Epidermal melanocyte (primary cell): ENCODE results near the gene VSIR.

Experiments used
- DNase-seq: peaks from one replicate; pipeline ENCODE4 v3.0.0; 2011; ENCODE audit warnings: low spot score; ENCODE audit not compliant: insufficient read length

Gene VSIR

DNA sequence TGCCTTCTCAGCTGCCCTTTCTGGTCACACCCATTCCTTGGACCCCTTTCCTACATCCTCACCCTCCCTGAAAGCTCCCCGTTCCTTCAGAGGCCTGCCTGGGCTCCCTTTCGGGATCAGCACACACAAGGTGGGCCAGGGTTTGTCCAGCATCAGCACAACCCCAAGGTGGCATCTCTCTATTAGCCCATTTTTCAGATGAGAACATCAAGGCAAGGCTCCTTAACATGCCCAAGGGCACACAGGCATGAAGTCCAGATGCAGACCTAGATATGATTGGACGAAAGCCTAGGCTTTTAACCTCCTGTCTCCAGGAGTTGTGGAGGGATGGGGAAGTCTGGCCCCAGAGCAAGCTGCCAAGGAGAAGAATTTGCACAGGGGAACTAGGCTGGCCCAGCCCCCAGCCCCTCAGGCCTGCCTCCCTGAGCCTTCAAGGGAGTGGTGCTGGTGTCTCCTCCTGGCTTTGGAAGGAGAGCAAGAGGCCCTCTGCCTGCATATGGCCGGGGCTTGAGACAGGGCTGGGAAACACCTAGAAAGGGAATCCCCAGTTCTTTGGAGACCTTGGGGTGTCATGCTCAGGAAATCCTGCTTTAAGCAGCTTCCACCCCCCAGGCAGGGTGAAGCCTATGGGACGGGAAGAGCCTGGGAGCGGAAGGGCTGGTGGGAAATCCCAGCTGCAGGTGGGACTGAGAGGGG lies 9.0 kb upstream of the VSIR start:
- DNase-seq: no peak

DNA sequence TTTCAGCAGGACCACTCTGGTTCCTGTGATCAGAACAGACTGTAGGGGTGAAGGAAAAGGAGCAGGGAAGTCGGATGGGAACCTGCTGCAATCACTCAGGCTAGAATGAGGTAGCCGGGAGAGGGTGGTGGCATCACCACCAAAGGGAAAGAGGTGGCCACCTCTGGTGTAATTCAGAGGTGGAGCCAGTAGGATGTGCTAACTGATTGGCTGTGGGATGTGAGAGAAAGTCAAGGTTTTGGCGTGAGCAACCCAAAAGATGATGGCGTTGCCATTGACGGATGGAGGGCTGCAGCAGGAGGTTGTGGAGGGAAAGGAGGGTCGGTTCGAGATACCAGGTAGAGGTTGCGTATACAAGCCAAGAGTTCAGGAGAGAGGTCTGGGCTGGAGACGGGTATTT lies 7.4 kb upstream of the VSIR start:
- no peak for DNase-seq

DNA sequence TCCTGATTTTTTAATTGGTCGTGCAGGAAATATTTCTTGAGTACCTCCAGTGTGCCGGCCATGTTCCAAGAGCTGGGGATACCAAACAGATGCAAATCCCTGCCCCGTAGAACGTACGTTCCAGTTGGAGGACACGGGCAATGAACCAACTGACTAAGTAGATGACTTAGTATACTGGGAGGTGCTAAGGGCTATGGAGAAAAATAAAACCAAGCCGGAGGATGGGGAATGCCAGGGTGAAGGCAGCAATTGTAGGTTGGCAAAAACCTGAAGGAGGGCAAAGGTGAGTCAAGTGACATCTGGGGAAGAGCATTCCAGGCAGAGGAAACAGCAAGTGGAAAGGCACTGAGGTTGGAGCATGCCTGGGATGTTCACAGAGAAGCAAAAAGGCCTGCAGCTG lies 6.8 kb upstream of the VSIR start:
- no peak for DNase-seq

DNA sequence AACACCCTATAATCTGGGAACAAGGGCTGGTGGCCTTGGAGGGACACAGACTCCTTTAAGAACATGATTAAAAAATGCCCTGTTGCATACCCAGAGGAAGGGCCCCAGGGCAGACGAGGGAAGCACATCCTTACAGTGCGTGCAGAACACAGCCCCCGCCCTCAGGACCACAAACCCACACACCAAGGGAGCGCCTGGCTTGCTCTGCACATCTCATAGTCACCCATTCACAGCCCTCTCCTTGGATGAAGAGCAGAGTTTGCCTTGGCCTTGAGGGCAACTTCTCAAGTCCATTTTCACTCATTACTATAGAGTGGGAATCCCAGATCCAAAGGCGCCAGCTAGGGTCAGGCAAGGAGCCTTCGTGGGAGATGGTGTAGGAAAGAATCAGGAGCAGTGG lies 6.3 kb upstream of the VSIR start:
- DNase-seq: no peak

DNA sequence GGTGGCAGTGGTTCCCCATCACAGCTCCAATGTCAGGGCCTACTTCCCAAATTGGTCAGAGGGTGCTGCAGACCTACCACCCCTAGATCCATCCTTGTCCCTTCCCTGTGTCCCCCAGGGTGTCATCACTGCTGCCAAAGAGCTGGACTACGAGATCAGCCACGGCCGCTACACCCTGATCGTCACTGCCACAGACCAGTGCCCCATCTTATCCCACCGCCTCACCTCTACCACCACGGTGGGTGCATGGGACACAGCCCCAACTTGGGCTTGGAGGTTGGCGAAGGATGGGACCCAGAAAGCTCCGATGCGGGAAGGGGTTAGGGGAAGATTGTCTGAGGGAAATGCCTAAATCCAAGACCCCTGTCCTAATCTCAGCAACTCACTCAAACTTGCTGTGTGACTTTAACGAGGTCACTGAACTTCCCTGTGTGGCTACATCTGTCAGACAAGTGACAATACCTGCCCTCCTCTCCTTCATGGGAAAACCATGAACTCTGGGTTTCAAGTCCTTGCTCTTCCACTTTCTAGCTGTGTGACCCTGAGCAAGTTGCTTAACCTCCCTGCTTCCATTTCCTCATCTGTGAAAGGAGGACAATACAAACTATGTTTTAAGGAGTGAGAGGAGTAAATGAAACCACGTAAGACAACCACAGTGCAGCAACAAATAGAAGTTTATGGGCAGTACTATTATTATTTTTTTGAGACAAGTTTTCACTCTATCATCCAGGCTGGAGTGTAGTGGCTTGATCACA lies 4.9 kb upstream of the VSIR start:
- no peak for DNase-seq

DNA sequence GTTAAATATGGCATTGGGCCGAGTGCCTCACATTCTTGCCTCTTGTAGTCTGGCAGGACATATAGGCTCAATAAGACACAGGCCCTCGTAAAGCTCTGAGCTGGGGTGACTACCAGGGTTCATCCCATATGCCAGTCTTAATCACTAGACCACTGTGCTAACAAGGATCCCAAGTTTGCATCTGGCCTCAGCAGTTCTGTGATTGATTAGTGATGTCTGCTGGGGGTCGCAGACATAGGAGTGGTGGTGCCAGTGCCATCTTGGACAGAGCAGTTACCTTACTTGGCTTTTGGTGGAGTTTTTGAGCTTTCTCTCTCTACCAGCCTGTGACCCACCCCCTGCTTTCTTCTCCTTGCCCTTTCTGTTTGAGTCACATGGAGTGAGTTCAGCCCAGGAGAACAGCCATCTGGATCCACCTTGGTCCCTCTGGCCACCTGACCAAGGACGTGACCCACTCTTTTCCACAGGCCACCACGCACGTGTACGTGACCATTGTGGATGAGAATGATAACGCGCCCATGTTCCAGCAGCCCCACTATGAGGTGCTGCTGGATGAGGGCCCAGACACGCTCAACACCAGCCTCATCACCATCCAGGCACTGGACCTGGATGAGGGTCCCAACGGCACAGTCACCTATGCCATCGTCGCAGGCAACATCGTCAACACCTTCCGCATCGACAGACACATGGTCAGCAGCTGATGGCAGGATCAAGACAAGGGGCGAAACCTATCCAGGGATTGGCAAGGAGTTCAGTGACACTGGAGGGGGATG lies 4.1 kb upstream of the VSIR start:
- no peak for DNase-seq

DNA sequence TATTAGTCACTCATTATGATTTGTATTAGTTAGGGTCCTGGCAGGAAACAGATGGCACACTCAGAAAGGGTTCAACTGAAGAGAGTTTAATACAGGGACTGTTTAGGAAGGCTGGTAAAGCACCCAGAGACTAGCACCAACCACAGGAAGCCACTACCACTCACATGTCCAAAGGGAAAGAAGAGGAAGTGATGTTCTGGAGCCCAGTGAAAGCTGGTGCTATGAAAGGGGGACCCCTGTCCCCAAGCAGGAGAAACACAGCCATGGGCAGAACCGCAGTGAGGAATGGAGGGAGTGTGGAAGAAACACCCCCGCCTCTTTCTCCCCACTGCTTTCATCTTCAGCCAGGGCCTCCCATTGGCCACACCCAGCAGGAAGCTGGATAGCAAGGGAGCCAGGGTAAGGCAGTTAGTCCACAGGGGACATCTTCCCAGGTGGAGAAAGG lies 3.2 kb upstream of the VSIR start:
- no peak for DNase-seq

DNA sequence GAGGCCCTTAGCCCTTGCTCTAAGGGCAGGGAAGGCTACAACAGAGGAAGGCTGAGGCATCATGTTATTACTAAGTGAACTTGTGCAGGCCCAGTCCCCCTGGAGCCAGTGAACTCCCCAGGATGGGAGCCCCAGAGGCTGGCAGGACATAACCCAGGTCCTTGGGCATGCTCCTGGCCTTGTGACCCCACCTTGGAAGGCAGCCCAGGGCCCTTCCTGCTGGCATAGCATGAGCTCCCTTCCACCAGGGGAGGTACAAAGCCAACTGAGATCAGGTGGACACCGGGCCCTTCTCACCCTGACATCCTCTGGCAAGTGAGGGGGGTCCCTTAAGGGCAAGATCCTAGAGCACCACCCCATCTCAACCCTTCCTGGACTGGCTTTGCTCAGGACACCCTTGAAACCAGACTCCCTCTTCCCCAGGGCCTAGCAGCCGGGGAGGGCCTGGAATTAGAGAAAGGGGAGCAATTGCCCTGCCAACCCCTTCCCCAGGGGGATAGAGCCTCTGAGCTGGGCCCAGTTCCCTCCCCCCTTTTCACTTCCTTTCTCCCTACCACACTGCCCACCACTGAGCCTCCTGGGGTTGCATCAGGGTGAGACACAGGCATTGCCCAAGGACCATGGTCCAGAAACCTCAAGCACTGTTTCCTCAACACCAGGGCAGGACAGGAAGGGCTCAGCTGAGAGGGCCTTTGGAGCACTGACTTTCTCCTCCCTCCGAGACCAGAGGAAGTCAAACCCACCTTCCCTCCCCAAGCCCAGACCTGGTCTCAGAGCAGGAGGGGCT lies 1.8 kb upstream of the VSIR start:
- no peak for DNase-seq

DNA sequence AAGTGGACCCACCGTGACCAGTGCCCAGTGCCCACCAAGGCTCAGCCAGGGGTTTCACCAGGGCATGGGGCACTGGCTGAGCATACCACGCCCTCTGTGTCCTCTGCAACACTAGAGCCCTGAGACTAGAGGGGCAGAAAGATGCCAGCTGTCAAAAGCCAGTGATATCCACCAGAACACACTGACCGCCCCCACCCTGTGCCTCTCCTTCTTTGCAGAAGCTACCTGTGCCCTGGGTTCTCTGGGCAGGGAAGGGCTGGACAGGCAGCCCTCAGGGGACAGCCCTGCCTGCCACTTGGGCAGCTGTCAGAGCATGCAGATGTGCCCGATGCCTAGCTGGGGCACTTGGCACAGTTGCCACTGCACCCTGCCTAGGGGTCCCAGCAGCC lies 494 bp downstream of the VSIR start:
- no peak for DNase-seq

DNA sequence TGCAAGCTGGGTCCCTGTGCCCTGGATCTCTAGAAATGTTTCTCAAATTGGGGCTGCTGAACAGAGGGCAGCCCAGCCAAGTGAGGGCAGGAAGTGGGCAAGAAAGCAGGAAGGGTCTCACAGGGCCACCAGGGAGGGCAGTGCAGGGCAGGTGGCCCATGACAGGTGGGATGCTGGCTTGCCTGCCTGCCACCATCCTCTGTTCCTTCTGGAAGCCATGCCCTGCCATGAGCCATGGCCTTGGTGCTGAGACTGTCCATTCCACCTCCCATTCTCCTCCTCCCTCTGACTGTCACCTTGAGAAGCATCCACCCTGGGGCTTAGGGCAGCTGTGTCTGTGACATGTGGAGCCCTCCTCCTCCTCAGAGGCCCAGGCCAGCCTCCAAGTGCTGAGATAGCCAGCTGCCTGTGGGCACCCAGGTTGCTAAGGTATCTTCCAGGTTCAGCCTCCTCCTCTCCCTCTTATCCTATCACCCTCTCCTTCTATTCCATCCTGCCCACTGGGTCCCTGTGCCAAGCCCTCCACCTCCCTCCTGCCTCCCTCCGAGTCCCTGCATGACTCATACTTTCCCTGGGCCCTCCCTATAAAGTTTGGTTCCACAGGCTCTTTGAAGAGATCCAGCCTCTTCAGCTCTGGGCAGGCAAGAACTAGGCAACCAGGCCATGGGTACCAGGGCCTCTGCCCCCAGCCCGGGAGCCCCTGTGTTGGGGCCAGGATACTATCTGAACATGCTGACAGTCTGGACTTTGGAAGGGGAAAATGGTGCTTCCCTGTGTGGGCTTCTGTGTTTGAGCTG lies 1.3 kb downstream of the VSIR start:
- no peak for DNase-seq

DNA sequence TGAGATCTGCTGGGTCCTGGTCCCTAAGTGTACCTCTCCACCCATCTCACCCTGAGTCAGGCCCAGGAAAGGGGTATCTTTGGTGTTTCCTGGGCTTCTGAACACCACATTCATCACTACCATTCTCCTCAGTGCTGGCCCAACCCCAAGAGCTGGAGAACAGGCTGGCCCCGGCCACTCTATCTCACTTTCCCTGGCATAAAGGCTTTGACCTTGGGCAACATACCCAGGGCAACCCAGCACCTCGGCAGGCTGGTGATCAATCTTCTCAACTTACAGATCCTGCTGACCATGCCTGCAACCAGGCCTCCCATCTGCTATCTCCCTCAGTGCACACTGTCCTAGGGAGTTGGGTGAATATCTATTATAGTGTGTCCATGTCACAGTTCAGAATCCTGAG lies 2.1 kb downstream of the VSIR start:
- no peak for DNase-seq

DNA sequence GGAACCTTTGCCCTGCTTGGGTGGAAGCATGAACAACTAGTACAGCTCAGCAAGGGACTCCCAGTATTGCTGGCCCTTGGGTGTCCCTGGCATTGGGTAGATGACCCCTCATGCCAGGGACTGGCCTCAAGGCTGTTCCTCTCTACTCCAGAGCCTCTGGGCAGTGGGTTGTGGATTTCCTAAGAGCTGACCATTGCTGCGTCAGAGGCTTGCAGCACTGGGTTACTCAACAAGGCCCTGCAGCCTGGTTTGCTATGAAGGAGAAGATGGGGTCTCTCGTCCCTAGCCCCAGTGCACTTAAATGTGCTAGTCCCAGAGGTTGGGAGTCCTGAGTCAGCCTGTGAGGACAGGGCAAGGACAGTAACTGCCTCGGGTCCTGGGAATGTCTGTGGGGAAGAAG lies 2.5 kb downstream of the VSIR start:
- no peak for DNase-seq

DNA sequence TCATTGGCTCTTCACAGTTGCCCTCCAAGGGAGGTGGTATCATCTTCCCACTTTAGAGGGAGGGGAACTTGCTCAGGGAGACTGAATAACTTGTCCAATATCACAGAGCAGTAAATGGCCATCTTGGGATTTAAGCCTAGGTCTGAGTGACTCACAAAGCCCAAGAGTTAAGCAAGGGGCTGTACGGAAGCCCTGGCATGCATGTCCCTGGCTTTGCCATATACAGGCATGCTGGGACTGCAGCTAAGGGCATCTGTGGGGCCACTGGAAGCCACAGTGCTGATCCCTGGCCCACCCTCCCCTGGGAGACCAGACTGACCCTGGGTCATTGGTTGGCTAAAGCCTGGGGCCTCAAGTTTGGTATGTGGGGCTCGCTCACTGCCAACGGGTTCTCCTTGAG lies 3.1 kb downstream of the VSIR start:
- DNase-seq: no peak

DNA sequence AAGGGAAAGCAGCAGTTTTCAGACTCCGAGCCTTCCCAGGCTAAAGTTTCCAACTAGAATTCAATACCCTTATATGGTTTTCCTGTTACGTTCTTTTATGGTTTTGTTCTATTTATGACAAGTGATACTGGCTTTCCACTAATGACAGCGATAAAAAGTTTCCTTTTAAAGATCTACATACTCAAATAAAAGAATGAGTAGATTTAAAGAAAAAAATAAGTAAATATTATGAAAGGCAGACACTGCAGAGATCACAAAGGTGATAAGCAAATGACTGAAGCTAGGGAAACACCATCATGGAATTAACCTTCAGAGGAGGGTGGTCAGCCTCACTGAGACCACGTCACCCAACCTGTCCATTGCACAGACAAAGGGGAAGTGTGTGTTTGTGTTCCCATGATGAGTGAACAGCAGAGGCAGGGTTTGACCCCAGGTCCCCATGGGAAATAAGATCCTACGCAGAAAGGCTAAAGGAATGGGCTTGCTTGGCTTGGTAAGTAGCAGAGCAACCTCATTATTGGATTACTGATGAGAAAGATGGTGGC lies 4.0 kb downstream of the VSIR start:
- no peak for DNase-seq

DNA sequence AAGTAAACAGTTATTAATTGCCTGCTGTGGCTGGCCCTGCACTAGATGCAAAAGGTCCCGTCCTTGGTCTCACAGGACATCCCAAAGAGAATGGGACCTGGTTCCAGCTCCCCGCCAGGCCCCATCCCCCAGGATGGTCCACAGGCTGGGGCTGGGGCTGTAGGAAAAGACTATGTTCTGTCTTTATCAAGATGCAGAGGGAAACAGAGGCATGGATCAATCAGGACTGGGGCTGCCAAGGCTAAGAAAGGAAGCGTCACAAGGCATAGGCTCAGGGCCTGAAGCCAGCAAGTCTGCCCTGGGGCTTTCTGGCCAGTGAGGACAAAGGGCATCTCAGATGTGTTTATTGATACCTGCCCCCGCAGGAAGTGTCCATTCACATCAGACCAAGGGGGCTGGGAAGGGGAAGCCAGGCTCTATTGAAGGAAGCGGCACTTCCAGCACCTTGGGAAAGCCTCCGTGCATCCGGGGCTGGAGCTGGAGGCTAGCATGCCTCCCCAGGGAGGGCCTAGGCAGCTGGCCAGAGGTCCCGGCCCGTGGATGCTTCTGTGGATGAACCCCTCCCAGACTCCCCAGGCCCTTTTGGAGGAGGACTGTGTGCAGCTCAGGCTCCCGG lies 5.8 kb downstream of the VSIR start:
- no peak for DNase-seq

DNA sequence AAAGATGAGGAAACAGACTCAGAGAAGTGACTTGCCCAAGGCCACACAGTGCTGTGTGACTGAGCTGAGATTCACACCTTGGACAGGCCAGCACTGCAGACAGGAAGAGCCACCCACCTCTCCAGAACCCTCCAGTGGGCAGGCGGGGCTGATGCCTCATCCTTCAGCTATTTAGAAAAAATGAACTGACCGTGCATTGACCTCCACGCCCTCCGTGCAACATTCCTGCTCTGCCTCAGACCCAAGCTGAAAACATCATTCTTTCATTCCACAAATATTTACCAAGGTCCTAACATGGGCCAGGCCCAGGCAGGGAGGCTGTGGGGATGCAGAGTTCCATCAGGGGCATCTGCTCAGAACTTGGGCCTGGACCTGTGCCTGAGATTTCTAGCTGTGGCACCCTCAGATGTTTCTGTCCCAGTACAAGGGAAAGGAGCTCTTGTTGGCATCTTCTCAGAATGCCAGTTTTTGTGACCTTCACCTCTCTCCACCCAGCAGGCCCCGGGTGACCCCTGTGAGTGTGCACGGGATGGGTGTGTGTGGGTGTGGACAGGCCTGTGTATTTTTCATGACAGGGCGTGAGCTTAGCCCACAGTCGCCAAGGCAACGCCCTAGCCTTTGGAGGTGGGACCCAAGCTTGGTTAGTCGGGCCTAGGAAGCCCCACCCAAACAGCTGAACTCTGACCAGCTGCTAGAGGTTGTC lies 6.5 kb downstream of the VSIR start:
- DNase-seq: peak; percentile 76

DNA sequence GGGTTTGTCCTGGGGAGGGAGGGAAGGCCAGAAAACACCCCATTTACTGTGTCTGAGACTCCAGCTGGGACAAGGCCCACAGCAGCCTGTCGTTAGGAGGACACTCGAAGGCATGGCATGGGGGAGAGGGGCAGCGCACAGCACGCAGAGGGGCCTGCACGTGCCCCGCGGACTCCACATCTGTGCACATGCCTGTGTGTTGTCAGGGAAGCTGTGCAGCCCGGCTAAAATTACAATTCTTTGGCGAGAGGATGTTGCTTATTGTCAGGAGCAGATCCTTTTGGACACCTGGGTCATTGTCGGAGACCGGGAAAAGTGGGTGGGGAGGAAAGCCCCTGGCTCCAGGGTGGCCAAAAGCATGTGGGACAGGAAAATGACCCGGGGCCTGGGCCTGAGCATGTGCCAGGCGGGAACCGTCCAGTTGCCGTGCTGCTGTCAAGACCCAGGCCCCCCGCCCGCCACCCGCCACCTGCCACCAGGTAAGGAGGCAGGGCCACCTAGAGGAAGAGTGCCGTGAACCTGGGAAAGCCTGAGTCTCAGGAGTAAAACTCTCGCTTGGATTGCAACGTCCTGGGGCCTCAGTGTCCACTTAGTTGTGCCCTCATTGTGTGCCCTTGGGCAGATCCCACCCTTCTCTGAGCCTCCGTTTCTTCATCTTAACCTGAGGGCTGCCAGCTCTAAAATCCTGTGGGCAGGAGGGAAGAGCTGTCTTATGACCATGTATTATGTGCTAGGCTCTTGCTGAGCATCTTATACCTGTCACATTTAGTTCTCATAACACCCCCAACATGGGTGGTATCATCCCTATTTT lies 7.2 kb downstream of the VSIR start:
- DNase-seq: no peak

DNA sequence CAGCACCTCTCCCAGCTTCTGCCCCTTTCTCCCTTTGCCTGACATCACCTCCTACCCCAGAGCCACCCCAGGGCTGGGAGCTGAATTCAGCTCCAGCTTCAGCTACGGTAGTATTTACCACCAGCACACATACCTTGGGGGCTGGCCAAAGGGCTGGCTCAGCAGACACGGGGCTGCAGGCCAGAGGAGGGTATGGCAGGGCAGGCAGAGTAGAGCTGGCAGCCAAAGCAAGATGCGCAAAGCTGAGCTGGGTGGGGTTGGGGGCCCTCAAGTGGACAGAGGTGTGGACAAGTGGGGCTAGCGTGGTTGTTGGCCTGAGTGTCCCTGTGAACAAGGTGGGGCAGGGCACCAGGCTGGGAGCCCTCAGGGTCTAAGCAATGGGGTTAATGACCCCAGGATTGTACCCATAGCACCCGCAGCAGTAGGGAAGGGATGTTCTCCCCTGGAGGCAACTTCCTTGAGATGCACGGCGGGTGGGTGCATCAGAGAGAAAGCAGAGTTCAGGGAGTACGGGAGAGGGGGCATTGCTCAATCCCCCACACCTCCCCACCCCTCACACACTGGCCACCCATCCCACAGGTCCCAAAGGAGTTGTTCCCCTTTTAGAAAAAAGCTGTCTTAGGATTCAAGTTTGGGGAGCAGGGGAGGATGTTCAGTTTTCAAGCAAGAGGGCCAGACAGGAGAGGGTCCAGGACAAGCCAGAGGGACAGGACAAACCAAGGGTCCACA lies 8.0 kb downstream of the VSIR start:
- DNase-seq: no peak
